SU-DHL-6 (cell line): ENCODE results near the gene MLLT10.

Source experiments
- CTCF ChIP-seq: fragments of 200-600 bp; sonication (generic); IDR thresholded peaks from one replicate; pipeline ENCODE4 v1.5.1; 2017; ENCODE audit warnings: antibody characterized with exemption, mild to moderate bottlenecking, low read length, moderate library complexity; ENCODE audit not compliant: insufficient read depth, poor library complexity, severe bottlenecking
- EZH2phosphoT487 ChIP-seq: fragments of 200-600 bp; sonication (generic), shearing (Covaris generic); conservative IDR thresholded peaks from 2 replicates; pipeline ENCODE4 v1.6.1; 2018; ENCODE audit warnings: mild to moderate bottlenecking, antibody characterized with exemption, low read length, moderate library complexity, mixed read lengths

DNA sequence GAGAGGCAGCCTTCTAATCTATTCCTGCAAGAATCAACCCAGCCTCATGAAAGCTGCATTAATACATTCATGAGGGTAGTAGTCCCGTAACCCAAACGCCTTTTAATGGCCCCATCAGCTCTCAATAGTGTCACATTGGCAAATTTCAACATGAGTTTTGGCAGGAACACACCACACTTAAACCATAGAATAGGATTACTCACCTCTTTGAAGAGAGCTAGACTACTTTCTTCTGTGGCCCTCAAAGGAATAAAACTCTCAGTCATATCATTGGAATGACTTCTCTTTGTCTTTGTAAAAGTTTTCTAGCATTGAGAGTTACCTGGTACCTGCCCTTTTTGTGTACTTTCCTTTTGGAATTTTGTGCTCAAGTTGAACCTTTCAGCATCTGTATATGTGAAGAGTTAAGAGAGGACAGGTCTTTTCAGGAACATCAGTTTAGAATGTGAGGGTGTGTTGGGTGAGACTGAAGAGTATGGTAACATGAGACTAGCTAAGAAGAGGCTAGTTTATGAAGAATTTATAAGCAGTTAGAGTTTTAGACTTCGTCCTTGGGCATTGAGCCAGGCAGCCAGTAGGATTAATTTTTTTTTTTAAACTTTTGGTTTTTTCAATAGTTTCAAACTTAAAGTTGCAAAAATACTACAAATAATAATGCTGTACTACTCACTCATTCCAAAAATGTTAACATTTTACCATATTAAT is 92.6 kb downstream of the MLLT10 start:
- TF ChIP-seq CTCF, result no peak
- TF ChIP-seq EZH2phosphoT487, result no peak
